BE2C (cell line): ENCODE measurements around the gene TMEM82.

ENCODE experiments used
- DNase-seq: peaks from one replicate; pipeline ENCODE4 v3.0.0-alpha.2; 2020
- H3K27me3 ChIP-seq: fragments of 250-450 bp; sonication (Bioruptor Pico); 2 replicates; pipeline ENCODE4 v1.5.1; 2020; ENCODE audit warnings: mild to moderate bottlenecking
- H3K36me3 ChIP-seq: fragments of 250-450 bp; sonication (Bioruptor Pico); 2 replicates; pipeline ENCODE4 v1.5.1; 2020; ENCODE audit warnings: mild to moderate bottlenecking
- H3K4me1 ChIP-seq: fragments of 250-450 bp; sonication (Bioruptor Pico); 2 replicates; pipeline ENCODE4 v1.5.1; 2020
- H3K4me3 ChIP-seq: 2 replicates; pipeline ENCODE4 v1.5.1; 2011; ENCODE audit warnings: low read depth, low read length
- H3K9me3 ChIP-seq: fragments of 250-450 bp; sonication (Bioruptor Pico); 2 replicates; pipeline ENCODE4 v1.5.1; 2020
- CTCF ChIP-seq: IDR thresholded peaks from 2 replicates; pipeline ENCODE4 v1.5.1; 2012; ENCODE audit warnings: mild to moderate bottlenecking, low read depth, low read length

TMEM82 gene

DNA sequence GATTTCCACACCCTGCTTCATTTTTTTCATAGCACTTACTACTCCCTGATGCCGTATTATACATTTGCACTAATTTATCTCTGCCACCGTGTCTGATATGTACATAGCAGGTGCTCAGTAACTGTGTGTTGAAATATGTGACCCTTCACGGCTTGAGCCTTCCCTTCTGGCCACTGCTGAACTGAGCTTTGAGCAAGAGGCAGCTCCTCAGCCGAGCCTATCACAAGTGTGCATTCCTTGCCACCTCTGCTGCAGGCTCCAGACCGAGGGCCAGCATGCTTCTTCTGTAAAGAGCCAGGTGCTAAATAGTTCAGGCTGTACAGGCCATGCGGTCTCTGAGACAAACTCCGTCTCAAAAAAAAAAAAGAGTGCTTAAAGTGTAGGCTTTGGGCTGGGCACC is 35.5 kb upstream of the TMEM82 start:
- TF ChIP-seq CTCF = no peak
- H3K4me3 ChIP-seq = no peak overlapping the region

DNA sequence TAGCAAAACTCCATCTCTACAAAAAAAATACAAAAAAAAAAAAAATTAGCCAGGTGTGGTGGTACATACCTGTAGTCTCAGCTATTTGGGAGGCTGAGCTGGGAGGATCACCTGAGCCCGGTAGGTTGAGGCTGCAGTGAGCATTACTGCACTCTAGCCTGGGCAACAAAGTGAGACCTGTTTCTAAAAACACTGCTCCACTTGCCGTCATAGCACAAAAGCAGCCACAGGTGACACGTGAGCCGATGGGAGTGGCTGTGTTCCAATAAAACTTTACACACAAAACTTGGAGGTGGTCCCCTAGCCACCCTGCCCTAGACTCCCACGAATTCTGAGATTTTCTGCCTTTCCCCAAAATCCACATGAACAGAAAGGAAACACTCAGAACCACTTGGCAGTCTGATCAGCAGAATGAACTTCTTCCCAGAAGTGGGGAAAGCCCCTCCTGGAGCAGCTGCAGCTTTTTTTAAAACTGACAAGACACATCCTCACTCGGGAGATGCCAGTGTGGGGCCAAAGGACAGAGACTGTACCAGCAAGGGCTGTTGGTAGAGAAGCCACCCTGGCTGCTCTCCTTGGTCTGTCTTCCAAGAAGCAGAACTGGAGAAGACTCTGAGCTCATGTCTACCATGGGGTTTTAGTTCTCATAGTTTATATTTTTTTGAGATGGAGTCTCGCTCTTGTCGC is 34.9 kb upstream of the TMEM82 start:
- TF ChIP-seq CTCF = no peak
- no peaks in the 10 kb centered on the region for H3K4me1 ChIP-seq
- no peak overlapping the region for H3K4me3 ChIP-seq
- no peaks in the 10 kb centered on the region for H3K9me3 ChIP-seq
- no peaks in the 10 kb centered on the region for H3K27me3 ChIP-seq
- no peak for DNase-seq
- H3K36me3 ChIP-seq = no peaks in the 10 kb centered on the region

More for the DNA sequence above, 35.5 kb upstream of the TMEM82 start:
- no peak for DNase-seq
- Histone ChIP-seq H3K4me1 (no peaks in the 10 kb centered on the region), H3K36me3 (no peaks in the 10 kb centered on the region), H3K9me3 (no peaks in the 10 kb centered on the region), H3K27me3 (no peaks in the 10 kb centered on the region)

- TF ChIP-seq CTCF = no peak
- Histone ChIP-seq H3K27me3 (no peaks in the 10 kb centered on the region), H3K4me3 (no peak overlapping the region), H3K36me3 (no peaks in the 10 kb centered on the region), H3K4me1 (no peaks in the 10 kb centered on the region), H3K9me3 (no peaks in the 10 kb centered on the region)
- no peak for DNase-seq
These were observed 33.7 kb upstream of the TMEM82 start for GRCh38 chr1:15708486-15709137.

- Histone ChIP-seq H3K4me1 (no peaks in the 10 kb centered on the region), H3K27me3 (no peaks in the 10 kb centered on the region), H3K4me3 (no peak overlapping the region), H3K36me3 (no peaks in the 10 kb centered on the region), H3K9me3 (no peaks in the 10 kb centered on the region)
- no peak for TF ChIP-seq CTCF
- no peak for DNase-seq
These were observed 33.1 kb upstream of the TMEM82 start for GRCh38 chr1:15709226-15709625.

GRCh38 chr1:15712168-15712567 is 30.1 kb upstream of the TMEM82 start:
- no peaks in the 10 kb centered on the region for H3K27me3 ChIP-seq
- no peak for TF ChIP-seq CTCF

More at GRCh38 chr1:15712168-15712567, 30.1 kb upstream of the TMEM82 start:
- H3K4me3 ChIP-seq = no peak overlapping the region
- H3K9me3 ChIP-seq = no peaks in the 10 kb centered on the region
- no peak for DNase-seq
- no peaks in the 10 kb centered on the region for H3K36me3 ChIP-seq
- H3K4me1 ChIP-seq = no peaks in the 10 kb centered on the region
